DLD1 (cell line): Measurements from ENCODE around the gene RAET1L.
"Not testable (repeated sequence)": the region's sequence is repeated elsewhere in the genome, so short reads cannot be mapped to it uniquely, and the experiment has no call there.

ENCODE experiments used
- in situ Hi-C: cut with HindIII; loops from 2 replicates; pipeline ENCODE4 v1.10.0; 2017; ENCODE audit warnings: low sequenced_read_pairs

RAET1L gene, protein sequence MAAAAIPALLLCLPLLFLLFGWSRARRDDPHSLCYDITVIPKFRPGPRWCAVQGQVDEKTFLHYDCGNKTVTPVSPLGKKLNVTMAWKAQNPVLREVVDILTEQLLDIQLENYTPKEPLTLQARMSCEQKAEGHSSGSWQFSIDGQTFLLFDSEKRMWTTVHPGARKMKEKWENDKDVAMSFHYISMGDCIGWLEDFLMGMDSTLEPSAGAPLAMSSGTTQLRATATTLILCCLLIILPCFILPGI

GRCh38 chr6:150025201-150025917 is at the start of gene RAET1L:
Gene RAET1L, minus strand, starts transcription at chr6:150025532. Its CDS starts 61 bp downstream, at chr6:150025471.
- in situ Hi-C loops: no loop called here

GRCh38 chr6:150075034-150075421 is 49.7 kb upstream of the RAET1L start:
- in situ Hi-C loops: loop anchor here (25.0 kb wide), 1 partner anchor 287 kb away; the partner anchor contains the start of gene IYD

GRCh38 chr6:150074396-150075033 is 49.2 kb upstream of the RAET1L start:
- in situ Hi-C loops: loop anchor here (25.0 kb wide), 1 partner anchor 288 kb away; the partner anchor contains the start of gene IYD

- in situ Hi-C loops: no loop called here
Observed at GRCh38 chr6:150072201-150072600, 46.9 kb upstream of the RAET1L start.

DNA sequence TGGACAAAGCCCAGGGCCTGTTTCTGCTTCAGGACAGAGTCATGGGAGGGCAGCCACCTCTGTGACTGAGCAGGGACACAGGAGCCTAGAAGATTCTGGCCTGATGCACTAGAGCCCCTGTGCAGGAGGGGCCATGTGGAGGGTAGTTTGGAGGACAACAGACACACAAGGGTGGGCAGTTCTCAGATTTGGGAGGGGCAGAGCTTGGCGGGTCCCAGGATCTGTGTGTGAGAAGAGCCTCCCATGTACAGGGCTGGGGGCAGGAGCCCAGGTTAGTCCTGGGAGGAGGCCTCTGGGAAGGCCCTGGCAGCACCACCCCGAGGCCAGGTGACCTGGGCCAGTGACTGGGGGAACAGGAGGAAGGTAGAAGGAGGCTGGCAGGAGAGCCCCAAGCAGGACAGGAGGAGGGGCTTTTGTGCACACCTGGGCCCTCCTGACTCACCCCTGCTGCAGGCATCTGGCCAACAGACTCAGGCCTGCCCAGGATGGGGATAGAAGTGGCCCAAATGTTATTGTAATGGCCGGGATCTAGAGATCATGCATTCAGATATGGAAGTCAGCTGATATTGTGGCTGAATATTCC is 45.0 kb upstream of the RAET1L start:
- in situ Hi-C loops: no loop called here

GRCh38 chr6:150069706-150070105 is 44.4 kb upstream of the RAET1L start:
- in situ Hi-C loops: no loop called here

GRCh38 chr6:150068720-150069648 is 43.7 kb upstream of the RAET1L start, which contains the start of gene ULBP3:
Gene ULBP3, minus strand, starts transcription at chr6:150069121. Its CDS starts 55 bp downstream, at chr6:150069066.
- in situ Hi-C loops: no loop called here

- in situ Hi-C loops: no loop called here
Observed at GRCh38 chr6:150068151-150068550, 42.8 kb upstream of the RAET1L start.

GRCh38 chr6:150065083-150065482 is 39.8 kb upstream of the RAET1L start:
- in situ Hi-C loops: no loop called here

- in situ Hi-C loops: no loop called here
Observed at GRCh38 chr6:150063640-150064039, 38.3 kb upstream of the RAET1L start.

DNA sequence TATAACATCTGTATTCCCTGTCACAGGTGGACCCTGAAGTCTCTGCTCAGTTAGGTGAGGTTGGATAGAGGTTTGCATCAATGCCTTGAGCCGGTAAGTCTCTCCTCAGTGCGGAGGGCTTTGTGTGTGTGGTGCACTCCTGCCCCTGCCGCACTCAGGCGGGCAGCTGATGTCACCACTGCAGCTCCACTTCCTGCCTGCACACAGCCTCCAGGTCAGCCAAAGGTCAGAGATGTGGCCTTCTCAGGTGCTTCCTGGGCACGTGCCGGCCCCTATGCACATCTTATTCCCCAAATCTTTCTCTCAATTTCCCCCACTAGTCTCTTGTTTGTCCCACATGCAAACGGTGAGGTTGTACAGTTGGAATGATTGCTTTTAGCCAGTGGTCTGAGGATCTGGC is 34.6 kb upstream of the RAET1L start:
- in situ Hi-C loops: not testable (repeated sequence)

GRCh38 chr6:150058986-150059385 is 33.7 kb upstream of the RAET1L start:
- in situ Hi-C loops: no loop called here

- in situ Hi-C loops: no loop called here
Observed at GRCh38 chr6:150058231-150058792, 33.0 kb upstream of the RAET1L start.

DNA sequence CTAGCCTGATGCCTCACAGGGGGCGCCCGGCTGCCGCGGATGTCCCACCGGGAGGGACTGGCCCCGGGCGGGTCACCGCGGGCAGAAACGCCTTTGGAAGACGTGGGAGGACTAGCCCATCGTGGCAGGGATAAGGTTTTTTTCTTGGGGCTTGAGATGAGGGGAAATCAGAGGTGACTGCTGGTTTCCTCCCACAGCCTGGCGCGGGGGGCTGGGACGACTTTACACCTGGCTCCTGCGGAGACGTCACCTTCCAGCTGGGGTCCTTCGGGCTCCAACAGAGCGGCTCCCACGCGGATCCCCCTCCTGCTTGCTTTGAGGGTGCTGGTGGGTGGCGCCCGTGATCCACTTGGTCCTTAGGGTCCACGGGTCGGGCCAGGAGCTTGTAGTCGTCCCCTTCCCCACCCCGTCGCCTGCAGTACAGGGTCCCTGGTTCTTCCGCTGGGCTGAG is 32.2 kb upstream of the RAET1L start:
- in situ Hi-C loops: no loop called here

GRCh38 chr6:150056916-150057315 is 31.6 kb upstream of the RAET1L start:
- in situ Hi-C loops: no loop called here

GRCh38 chr6:150056156-150056555 is 30.8 kb upstream of the RAET1L start:
- in situ Hi-C loops: no loop called here

DNA sequence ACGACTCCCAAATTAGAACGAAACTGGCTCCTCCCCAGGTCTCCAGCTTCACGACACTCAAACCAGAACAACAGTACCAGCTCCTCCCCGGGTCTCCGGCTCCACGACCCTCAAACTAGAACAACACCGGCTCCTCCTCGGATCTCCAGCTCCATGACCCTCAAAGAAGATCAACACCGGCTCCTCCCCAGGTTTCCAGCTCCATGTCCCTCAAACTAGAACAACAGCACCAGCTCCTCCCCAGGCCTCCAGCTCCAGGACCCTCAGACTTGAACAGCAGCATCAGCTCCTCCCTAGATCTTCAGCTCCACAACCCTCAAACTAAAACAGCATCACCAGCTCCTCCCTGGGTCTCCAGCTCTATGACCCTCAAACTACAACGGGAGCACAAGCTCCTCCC is 29.8 kb upstream of the RAET1L start:
- in situ Hi-C loops: no loop called here

- in situ Hi-C loops: no loop called here
Observed at GRCh38 chr6:150053450-150053849, 28.1 kb upstream of the RAET1L start.

- in situ Hi-C loops: no loop called here
Observed at GRCh38 chr6:150050846-150051245, 25.5 kb upstream of the RAET1L start.

- in situ Hi-C loops: no loop called here
Observed at GRCh38 chr6:150048099-150048498, 22.8 kb upstream of the RAET1L start.
